GM21447 (cell line): ENCODE measurements around the gene B4GALT6.
"Not testable (repeated sequence)": the region's sequence is repeated elsewhere in the genome, so short reads cannot be mapped to it uniquely, and the experiment has no call there.

Experiments
- ATAC-seq: cut with Tn5 transposase; IDR thresholded peaks from one replicate; pipeline ENCODE4 v1.9.1; 2021; ENCODE audit not compliant: unreplicated experiment

B4GALT6 gene

GRCh38 chr18:31684279-31685096, at the start of gene B4GALT6:
B4GALT6 (minus strand) TSS chr18:31684581; CDS start chr18:31684426, 155 bp downstream.
- ATAC-seq = peak; percentile 32

GRCh38 chr18:31731628-31732027, 47.2 kb upstream of the B4GALT6 start:
- no peak for ATAC-seq

- ATAC-seq = not testable (repeated sequence)
Measured at GRCh38 chr18:31729196-31729595, 44.8 kb upstream of the B4GALT6 start.

GRCh38 chr18:31723990-31724711, 39.8 kb upstream of the B4GALT6 start:
- no peak for ATAC-seq

- no peak for ATAC-seq
Measured at GRCh38 chr18:31723639-31723989, 39.2 kb upstream of the B4GALT6 start.

GRCh38 chr18:31722369-31722957, 38.1 kb upstream of the B4GALT6 start:
- ATAC-seq = peak; percentile 94

- ATAC-seq = no peak
Measured at GRCh38 chr18:31721601-31722000, 37.2 kb upstream of the B4GALT6 start.

GRCh38 chr18:31720867-31721266, 36.5 kb upstream of the B4GALT6 start:
- ATAC-seq = no peak

- ATAC-seq = no peak
Measured at GRCh38 chr18:31719363-31720006, 35.1 kb upstream of the B4GALT6 start.

- ATAC-seq = no peak
Measured at GRCh38 chr18:31718386-31718785, 34.0 kb upstream of the B4GALT6 start.

- no peak for ATAC-seq
Measured at GRCh38 chr18:31716362-31716761, 32.0 kb upstream of the B4GALT6 start.

- no peak for ATAC-seq
Measured at GRCh38 chr18:31711365-31712172, 27.2 kb upstream of the B4GALT6 start.

GRCh38 chr18:31710826-31711225, 26.4 kb upstream of the B4GALT6 start:
- no peak for ATAC-seq

GRCh38 chr18:31707815-31708214, 23.4 kb upstream of the B4GALT6 start:
- no peak for ATAC-seq

- ATAC-seq = no peak
Measured at GRCh38 chr18:31702449-31702848, 18.1 kb upstream of the B4GALT6 start.

GRCh38 chr18:31701744-31702143, 17.4 kb upstream of the B4GALT6 start:
- ATAC-seq = no peak

GRCh38 chr18:31700990-31701389, 16.6 kb upstream of the B4GALT6 start:
- ATAC-seq = no peak

- no peak for ATAC-seq
Measured at GRCh38 chr18:31697351-31698298, 13.2 kb upstream of the B4GALT6 start.

- ATAC-seq = no peak
Measured at GRCh38 chr18:31695989-31696388, 11.6 kb upstream of the B4GALT6 start.
